ENCODE measurements around the gene TSPAN8. TPM values are rescaled to one million over a fixed set of nuclear protein-coding genes. Genes with fewer than 3 reads are reported as not detected.

The TSPAN8 gene
- total RNA-seq, 2 donors from 2014 or later, result 36.3 to 240 TPM

DNA sequence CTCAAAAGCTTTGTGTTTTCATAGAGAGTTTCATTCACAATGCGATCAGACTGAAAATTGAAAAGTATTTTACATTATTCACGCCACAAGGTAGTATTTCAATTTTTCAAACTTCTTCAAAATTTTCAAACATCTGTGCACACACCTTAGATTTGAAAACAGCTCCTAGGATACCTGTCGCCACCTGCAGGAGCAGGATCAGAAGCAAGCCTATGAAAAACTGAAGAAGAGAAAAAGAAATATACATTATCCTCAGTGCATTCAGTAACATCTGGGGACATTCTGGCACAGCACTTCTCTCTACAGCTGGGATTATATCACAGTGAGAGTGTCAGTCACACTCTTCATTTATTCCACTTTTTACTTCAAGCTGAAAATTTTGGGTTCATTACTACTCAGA is 19.8 kb downstream of the TSPAN8 start:
- no peak for TF ChIP-seq POLR2A (IDR thresholded peaks at IDR 0.05)
- TF ChIP-seq CTCF (IDR thresholded peaks at IDR 0.05), result no peak
- no peak for TF ChIP-seq POLR2AphosphoS5 (IDR thresholded peaks at IDR 0.05)
- DNase-seq (ENCODE audit: low spot score), result no peak
- Histone ChIP-seq H3K9me3 (no peaks in the 10 kb centered on the region), H3K27me3 (replicated peaks; ENCODE audit: insufficient read depth) (no peaks in the 10 kb centered on the region), H3K27ac (no peak overlapping the region), H3K4me1 (replicated peaks) (no peaks in the 10 kb centered on the region), H3K4me3 (no peak overlapping the region), H3K36me3 (no peaks in the 10 kb centered on the region)
- 89% methylated on average over 3 of the region's 3 CpGs for whole genome bisulfite sequencing
- intact Hi-C loops (cut with DNase I), result no loop called here

GRCh38 chr12:71135812-71136176 is 22.0 kb downstream of the TSPAN8 start:
- TF ChIP-seq POLR2AphosphoS5 (IDR thresholded peaks at IDR 0.05) (no peak), POLR2A (IDR thresholded peaks at IDR 0.05) (no peak), CTCF (IDR thresholded peaks at IDR 0.05) (no peak)
- no peaks in the 10 kb centered on the region for H3K27me3 ChIP-seq (replicated peaks; ENCODE audit: insufficient read depth)
- H3K9me3 ChIP-seq, result no peaks in the 10 kb centered on the region
- intact Hi-C loops (cut with DNase I), result no loop called here
- no peaks in the 10 kb centered on the region for H3K36me3 ChIP-seq
- WGBS, result 39% methylated on average over 3 of the region's 3 CpGs
- no peak overlapping the region for H3K27ac ChIP-seq
- H3K4me3 ChIP-seq, result no peak overlapping the region
- no peaks in the 10 kb centered on the region for H3K4me1 ChIP-seq (replicated peaks)
- DNase-seq (ENCODE audit: low spot score), result no peak

DNA sequence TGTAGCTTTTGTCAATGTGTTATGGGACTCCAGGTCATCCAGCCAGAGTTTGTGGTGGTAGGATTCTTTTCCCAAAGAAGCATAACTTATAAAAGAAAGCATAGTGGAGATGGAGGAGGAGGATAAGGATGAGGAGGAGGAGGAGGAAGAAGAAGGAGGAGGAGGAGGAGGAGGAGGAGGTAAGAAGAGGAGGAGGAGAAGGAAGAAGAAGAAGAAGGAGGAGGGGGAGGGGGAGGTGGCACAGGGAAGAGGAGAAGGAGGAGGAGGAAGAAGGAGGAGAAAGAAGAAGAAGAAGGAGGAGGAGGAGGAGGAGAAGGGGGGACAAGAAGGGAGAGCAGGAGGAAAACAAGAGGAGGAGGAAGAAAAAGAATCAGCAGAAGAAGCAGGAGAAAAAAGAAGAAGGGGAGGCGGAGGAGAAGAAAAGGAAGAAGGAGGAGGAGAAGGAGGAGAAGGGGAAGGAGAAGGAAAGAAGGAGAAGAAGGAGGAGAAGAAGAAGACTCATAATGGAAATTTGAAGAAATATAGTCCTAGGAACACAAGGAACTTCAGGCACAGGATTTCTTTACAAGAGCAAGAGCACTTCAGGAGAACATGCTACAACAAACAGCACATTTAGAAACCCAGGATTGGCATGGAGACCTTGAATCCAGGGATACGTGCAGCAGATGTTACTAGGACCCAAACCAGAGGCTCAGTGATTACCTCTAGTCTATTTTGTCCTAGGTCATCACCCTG is 22.6 kb downstream of the TSPAN8 start:
- WGBS, result 68% methylated on average over 2 of the region's 2 CpGs
- no peak overlapping the region for H3K27ac ChIP-seq
- intact Hi-C loops (cut with DNase I), result no loop called here

DNA sequence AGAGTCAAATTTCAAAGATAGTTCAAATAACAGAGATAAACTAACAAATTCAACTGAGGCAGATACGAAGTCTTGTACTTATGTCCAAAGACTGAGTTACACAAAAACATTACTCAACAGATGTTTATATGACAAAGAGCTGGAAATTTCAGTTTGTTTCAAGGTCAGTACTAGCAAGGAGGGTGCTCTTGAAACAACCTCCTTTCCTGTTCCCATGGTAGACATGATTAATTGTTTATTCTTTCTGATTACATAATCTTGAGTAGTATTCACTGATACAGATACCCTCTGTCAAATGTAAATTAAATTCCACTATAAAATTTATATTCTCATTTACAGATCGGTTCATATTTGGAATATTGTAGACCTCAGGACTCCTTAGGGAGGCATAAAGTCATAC is 23.4 kb downstream of the TSPAN8 start:
- no peaks in the 10 kb centered on the region for H3K4me1 ChIP-seq (replicated peaks)
- no peak overlapping the region for H3K4me3 ChIP-seq
- DNase-seq (ENCODE audit: low spot score), result no peak
- H3K27ac ChIP-seq, result no peak overlapping the region
- 11% methylated on average over 2 of the region's 2 CpGs for WGBS
- TF ChIP-seq CTCF (IDR thresholded peaks at IDR 0.05), result no peak
- TF ChIP-seq POLR2AphosphoS5 (IDR thresholded peaks at IDR 0.05), result no peak
- no peak for TF ChIP-seq POLR2A (IDR thresholded peaks at IDR 0.05)
- H3K36me3 ChIP-seq, result no peaks in the 10 kb centered on the region
- no peaks in the 10 kb centered on the region for H3K27me3 ChIP-seq (replicated peaks; ENCODE audit: insufficient read depth)
- H3K9me3 ChIP-seq, result no peaks in the 10 kb centered on the region
- intact Hi-C loops (cut with DNase I), result no loop called here

More for the DNA sequence above, 22.6 kb downstream of the TSPAN8 start:
- Histone ChIP-seq H3K36me3 (no peaks in the 10 kb centered on the region), H3K27me3 (replicated peaks; ENCODE audit: insufficient read depth) (no peaks in the 10 kb centered on the region), H3K9me3 (no peaks in the 10 kb centered on the region), H3K4me3 (no peak overlapping the region), H3K4me1 (replicated peaks) (no peaks in the 10 kb centered on the region)
- TF ChIP-seq CTCF (IDR thresholded peaks at IDR 0.05), result no peak
- TF ChIP-seq POLR2A (IDR thresholded peaks at IDR 0.05), result no peak
- TF ChIP-seq POLR2AphosphoS5 (IDR thresholded peaks at IDR 0.05), result no peak
- DNase-seq (ENCODE audit: low spot score), result no peak

GRCh38 chr12:71130521-71131069 is 27.2 kb downstream of the TSPAN8 start:
- TF ChIP-seq POLR2A (IDR thresholded peaks at IDR 0.05) (no peak), CTCF (IDR thresholded peaks at IDR 0.05) (no peak), POLR2AphosphoS5 (IDR thresholded peaks at IDR 0.05) (no peak)
- Histone ChIP-seq H3K36me3 (no peaks in the 10 kb centered on the region), H3K27me3 (replicated peaks; ENCODE audit: insufficient read depth) (no peaks in the 10 kb centered on the region), H3K9me3 (no peaks in the 10 kb centered on the region), H3K27ac (no peak overlapping the region), H3K4me3 (no peak overlapping the region), H3K4me1 (replicated peaks) (no peaks in the 10 kb centered on the region)
- 24% methylated on average over 1 of the region's 1 CpG for WGBS
- intact Hi-C loops (cut with DNase I), result no loop called here
- DNase-seq (ENCODE audit: low spot score), result no peak

All from prostate gland (tissue), 2 donors.